ENCODE data around the gene GALNT3. TPM values are rescaled to one million over a fixed set of nuclear protein-coding genes. Genes with fewer than 3 reads are reported as not detected.

The GALNT3 gene
- total RNA-seq, 1 donor: 3.1 TPM

DNA sequence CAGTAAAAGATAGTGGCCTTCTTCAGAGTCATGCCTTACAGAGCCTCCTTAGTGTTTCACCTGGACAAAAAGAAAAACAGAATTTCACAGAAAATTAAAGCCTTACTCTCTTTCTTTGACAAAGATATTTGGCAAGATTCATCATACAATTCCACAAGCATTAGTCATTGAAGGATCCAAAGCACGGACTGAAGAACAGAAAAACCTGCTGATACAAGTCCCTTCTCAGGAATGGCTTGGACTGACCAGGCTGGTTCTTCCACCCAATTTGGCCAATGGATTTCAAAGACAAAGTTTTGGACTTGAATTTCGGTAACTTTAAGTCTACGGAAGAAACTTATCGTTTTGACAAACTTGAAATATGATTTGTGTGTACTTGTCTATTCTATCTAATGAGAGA is 39.1 kb upstream of the GALNT3 start:
- TF ChIP-seq CTCF (IDR thresholded peaks at IDR 0.05; ENCODE audit: insufficient read depth, low read length): no peak
- no peak overlapping the region for H3K4me3 ChIP-seq (ENCODE audit: low read depth, low read length)
- DNase-seq (ENCODE audit: low read depth): peak; percentile 58

- DNase-seq (ENCODE audit: low read depth): no peak
- no peak overlapping the region for H3K4me3 ChIP-seq (ENCODE audit: low read depth, low read length)
- no peak for TF ChIP-seq CTCF (IDR thresholded peaks at IDR 0.05; ENCODE audit: insufficient read depth, low read length)
Measured at GRCh38 chr2:165827921-165828276, 33.9 kb upstream of the GALNT3 start.

DNA sequence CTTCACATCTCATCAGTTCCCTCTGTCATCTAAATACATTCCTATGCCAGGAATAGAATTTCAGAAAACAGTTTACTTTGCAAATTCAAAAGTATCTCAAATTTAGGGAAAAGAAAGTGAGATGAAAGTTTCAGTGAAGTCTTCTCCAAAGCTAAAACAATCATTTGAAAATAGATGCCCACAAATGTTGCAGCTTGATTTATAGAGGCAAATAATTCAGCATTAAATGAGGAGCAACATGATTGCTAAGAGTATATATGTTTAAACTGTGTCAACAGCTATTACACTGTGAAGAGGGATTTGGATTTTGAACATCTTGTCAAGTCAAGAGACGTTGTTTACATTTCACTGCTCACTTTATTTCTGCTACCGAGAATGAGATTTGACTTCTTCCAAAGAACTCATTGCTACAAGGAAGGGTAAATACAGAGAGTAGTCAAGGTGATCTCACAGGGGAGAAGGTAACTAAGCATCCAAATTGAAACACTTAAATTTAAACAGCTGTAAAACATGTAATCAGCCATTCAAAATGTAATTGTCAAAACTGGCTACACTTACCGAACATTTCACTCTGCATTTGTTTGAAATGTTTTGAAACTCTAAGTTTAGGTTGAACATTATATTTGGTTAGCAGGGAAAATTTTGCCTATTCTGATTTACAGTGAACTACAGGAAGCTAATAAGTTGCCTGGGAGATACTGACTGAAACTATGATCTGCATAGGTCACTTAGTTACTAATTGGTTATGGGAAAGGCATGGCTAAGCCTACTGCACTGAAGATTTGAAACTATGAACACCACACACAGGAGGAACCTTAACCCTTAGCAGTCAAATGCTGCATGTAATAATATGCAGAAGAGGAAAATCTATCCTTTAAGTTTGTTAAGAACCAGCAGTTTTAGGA is 33.2 kb upstream of the GALNT3 start:
- TF ChIP-seq CTCF (IDR thresholded peaks at IDR 0.05; ENCODE audit: insufficient read depth, low read length): no peak
- no peak overlapping the region for H3K4me3 ChIP-seq (ENCODE audit: low read depth, low read length)

DNA sequence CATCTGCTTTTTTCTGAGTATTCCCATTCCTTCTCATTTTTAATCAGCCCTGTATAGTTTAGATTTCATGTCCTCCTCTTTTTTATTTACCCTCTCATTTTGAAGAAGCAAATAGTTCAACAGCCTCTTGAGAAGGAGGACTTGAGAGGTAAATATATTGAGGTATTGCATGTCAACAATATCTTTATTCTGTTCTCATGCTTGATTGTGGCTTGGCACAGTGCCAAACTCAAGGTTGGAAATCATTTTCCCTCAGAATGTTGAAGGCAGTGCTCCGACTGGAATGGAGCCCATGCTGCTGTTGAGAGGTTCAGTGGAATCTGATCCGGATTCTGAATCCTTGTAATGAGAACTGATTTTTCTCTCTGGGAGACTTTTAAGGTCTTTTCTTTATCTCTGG is 31.0 kb upstream of the GALNT3 start:
- H3K4me3 ChIP-seq (ENCODE audit: low read depth, low read length): no peak overlapping the region
- peak; percentile 34 for DNase-seq (ENCODE audit: low read depth)
- no peak for TF ChIP-seq CTCF (IDR thresholded peaks at IDR 0.05; ENCODE audit: insufficient read depth, low read length)

More for the DNA sequence above, 33.2 kb upstream of the GALNT3 start:
- DNase-seq (ENCODE audit: low read depth): no peak

GRCh38 chr2:165820296-165820695 is 26.2 kb upstream of the GALNT3 start:
- DNase-seq (ENCODE audit: low read depth): no peak
- TF ChIP-seq CTCF (IDR thresholded peaks at IDR 0.05; ENCODE audit: insufficient read depth, low read length): no peak

GRCh38 chr2:165818920-165819319 is 24.9 kb upstream of the GALNT3 start:
- no peak for DNase-seq (ENCODE audit: low read depth)
- H3K4me3 ChIP-seq (ENCODE audit: low read depth, low read length): no peak overlapping the region
- no peak for TF ChIP-seq CTCF (IDR thresholded peaks at IDR 0.05; ENCODE audit: insufficient read depth, low read length)

More at GRCh38 chr2:165820296-165820695, 26.2 kb upstream of the GALNT3 start:
- H3K4me3 ChIP-seq (ENCODE audit: low read depth, low read length): no peak overlapping the region
